Suprapubic skin (tissue), 4 donors: ENCODE data around the gene NR1H4.

Source experiments
- POLR2A ChIP-seq, 2 donors: fragments of 450-650 bp; IDR thresholded peaks; one replicate each; pipeline ENCODE4 v1.6.1; 2017; ENCODE audit warnings: antibody characterized with exemption in 2 of 2, mild to moderate bottlenecking in 2 of 2, moderate library complexity in 2 of 2
- POLR2AphosphoS5 ChIP-seq, 3 donors: sonication (generic); formaldehyde crosslinking; IDR thresholded peaks; one replicate each; pipeline ENCODE4 v1.6.1; 2017; ENCODE audit warnings: antibody characterized with exemption in 3 of 3
- TF ChIP-seq, protein P1 (sequence below), 2 donors: fragments of 200-600 bp in 1 of 2; fragments of 450-650 bp in 1 of 2; sonication (generic) in 1 of 2; IDR thresholded peaks; one replicate each; pipeline ENCODE4 v1.5.1; 2016 to 2019; ENCODE audit warnings: antibody characterized with exemption in 2 of 2, mild to moderate bottlenecking in 1 of 2, moderate library complexity in 1 of 2

GRCh38 chr12:100484891-100485471 lies 11.3 kb downstream of the NR1H4 start:
- TF ChIP-seq, protein P1, sequence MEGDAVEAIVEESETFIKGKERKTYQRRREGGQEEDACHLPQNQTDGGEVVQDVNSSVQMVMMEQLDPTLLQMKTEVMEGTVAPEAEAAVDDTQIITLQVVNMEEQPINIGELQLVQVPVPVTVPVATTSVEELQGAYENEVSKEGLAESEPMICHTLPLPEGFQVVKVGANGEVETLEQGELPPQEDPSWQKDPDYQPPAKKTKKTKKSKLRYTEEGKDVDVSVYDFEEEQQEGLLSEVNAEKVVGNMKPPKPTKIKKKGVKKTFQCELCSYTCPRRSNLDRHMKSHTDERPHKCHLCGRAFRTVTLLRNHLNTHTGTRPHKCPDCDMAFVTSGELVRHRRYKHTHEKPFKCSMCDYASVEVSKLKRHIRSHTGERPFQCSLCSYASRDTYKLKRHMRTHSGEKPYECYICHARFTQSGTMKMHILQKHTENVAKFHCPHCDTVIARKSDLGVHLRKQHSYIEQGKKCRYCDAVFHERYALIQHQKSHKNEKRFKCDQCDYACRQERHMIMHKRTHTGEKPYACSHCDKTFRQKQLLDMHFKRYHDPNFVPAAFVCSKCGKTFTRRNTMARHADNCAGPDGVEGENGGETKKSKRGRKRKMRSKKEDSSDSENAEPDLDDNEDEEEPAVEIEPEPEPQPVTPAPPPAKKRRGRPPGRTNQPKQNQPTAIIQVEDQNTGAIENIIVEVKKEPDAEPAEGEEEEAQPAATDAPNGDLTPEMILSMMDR (IDR thresholded peaks at IDR 0.05) = no peak
- no peak for TF ChIP-seq POLR2AphosphoS5 (IDR thresholded peaks at IDR 0.05)
- no peak for TF ChIP-seq POLR2A (IDR thresholded peaks at IDR 0.05)
